HG03045 (cell line): Measurements from ENCODE around the gene C15orf40.
"Not testable (repeated sequence)": the region's sequence is repeated elsewhere in the genome, so short reads cannot be mapped to it uniquely, and the experiment has no call there.

Experiments
- ATAC-seq: cut with Tn5 transposase; IDR thresholded peaks from one replicate; pipeline ENCODE4 v1.9.1; 2021; ENCODE audit warnings: mild to moderate bottlenecking, moderate library complexity; ENCODE audit not compliant: unreplicated experiment

Gene C15orf40

GRCh38 chr15:83011271-83012075 lies at the start of gene C15orf40:
Gene C15orf40, minus strand, starts transcription at chr15:83011639. Its CDS starts 32 bp downstream, at chr15:83011607.
- ATAC-seq: peak; percentile 90

- no peak for ATAC-seq
Observed at GRCh38 chr15:83057696-83058376, 46.4 kb upstream of the C15orf40 start.

GRCh38 chr15:83057002-83057401 lies 45.6 kb upstream of the C15orf40 start:
- no peak for ATAC-seq

GRCh38 chr15:83053151-83053550 lies 41.7 kb upstream of the C15orf40 start:
- no peak for ATAC-seq

- ATAC-seq: no peak
Observed at GRCh38 chr15:83046558-83047127, 35.2 kb upstream of the C15orf40 start.

GRCh38 chr15:83044156-83044555 lies 32.7 kb upstream of the C15orf40 start:
- ATAC-seq: no peak

GRCh38 chr15:83039206-83039605 lies 27.8 kb upstream of the C15orf40 start:
- ATAC-seq: no peak

- no peak for ATAC-seq
Observed at GRCh38 chr15:83036253-83036652, 24.8 kb upstream of the C15orf40 start.

- ATAC-seq: not testable (repeated sequence)
Observed at GRCh38 chr15:83031234-83031633, 19.8 kb upstream of the C15orf40 start.

GRCh38 chr15:83030021-83030420 lies 18.6 kb upstream of the C15orf40 start:
- ATAC-seq: no peak

GRCh38 chr15:83018436-83018835 lies 7.0 kb upstream of the C15orf40 start:
- ATAC-seq: no peak

GRCh38 chr15:83016906-83017305 lies 5.5 kb upstream of the C15orf40 start:
- ATAC-seq: no peak

GRCh38 chr15:83015361-83015760 lies 3.9 kb upstream of the C15orf40 start:
- ATAC-seq: no peak

- ATAC-seq: no peak
Observed at GRCh38 chr15:83014205-83014653, 2.8 kb upstream of the C15orf40 start.

- ATAC-seq: no peak
Observed at GRCh38 chr15:83012636-83013035, 1.2 kb upstream of the C15orf40 start.

GRCh38 chr15:83012076-83012426 lies 612 bp upstream of the C15orf40 start:
- ATAC-seq: no peak

GRCh38 chr15:83010709-83011270 lies 649 bp downstream of the C15orf40 start:
- peak; percentile 62 for ATAC-seq

- ATAC-seq: not testable (repeated sequence)
Observed at GRCh38 chr15:83000672-83001031, 10.8 kb downstream of the C15orf40 start.

- peak; percentile 64 for ATAC-seq
Observed at GRCh38 chr15:82999905-83000671, 11.4 kb downstream of the C15orf40 start.

- no peak for ATAC-seq
Observed at GRCh38 chr15:82999426-82999825, 12.0 kb downstream of the C15orf40 start.

- ATAC-seq: no peak
Observed at GRCh38 chr15:82995938-82996337, 15.5 kb downstream of the C15orf40 start.
